ENCODE measurements around the gene CLMP.
A peak's percentile ranks its signal among the peaks of the same experiment; 100 is the strongest.

Gene CLMP

GRCh38 chr11:123055191-123055901, 139.7 kb downstream of the CLMP start:
- no peak for DNase-seq (ENCODE audit: low read depth)

DNA sequence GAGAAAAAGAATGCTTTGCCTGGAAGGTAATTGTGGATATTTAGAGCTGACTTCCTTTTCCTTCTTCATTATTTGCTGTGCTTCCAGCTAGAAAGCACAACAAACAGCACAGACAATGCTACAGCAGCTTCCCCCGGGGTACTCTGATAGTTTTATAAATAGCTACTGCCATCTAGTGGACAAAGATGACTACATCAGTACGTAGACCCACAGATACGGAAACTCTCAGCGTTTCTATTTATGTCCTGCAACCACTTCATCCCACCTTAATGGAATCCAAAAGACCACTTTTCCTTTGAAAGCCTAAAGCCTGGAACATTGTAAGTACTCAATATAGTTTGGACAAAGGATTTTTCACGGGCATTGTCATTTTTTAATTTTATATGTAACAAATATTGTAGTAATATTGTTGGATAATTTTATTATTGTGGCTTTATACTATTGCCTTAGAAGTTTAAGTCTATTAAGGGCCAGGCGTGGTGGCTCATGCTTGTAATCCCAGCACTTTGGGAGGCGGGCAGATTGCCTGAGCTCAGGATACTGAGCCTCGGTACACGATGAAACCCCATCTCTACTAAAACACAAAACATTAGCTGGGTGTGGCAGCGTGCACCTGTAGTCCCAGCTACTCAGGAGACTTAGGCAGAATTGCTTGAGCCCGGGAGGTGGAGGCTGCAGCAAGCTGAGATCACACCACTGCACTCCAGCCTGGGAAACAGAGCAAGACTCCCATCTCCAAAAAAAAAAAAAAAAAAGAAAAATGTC, 140.6 kb downstream of the CLMP start:
- peak; percentile 45 for DNase-seq (ENCODE audit: low read depth)

DNA sequence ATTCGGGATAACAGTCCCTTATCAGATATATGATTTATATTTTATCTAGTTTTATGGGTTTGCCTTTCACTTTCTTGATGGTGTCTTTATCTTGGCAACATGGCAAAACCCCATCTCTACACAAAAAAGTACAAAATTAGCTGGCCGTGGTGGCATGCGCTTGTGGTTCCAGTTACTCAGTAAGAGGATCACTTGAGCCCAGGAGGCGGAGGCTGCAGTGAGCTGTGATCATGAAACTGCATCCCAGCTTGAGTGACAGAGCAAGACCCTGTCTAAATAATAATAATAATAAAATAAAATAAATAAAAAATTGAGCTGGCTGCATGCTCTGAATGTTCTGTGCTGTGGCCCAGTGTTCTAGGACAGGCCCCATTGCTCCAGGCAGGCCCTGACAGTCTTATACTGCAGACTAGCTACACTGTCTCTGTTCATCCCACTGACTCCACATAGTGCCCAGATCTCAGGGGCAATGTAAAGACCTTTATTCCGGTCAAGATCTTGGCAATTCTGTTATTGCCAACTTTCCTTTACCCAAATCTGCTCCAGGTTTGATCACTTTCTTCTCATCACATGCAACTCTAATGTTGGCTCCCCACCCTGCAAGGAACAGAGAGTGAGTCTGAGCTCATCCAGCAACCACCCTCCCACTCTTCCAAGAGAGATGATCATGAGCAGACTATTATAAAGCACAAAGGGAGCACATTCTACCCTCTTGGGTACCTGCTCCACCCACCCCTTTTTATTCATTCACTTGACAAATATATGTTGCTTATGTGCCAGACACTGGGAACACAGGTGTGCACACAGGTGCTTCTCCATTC, 141.9 kb downstream of the CLMP start:
- DNase-seq (ENCODE audit: low read depth) = no peak

DNA sequence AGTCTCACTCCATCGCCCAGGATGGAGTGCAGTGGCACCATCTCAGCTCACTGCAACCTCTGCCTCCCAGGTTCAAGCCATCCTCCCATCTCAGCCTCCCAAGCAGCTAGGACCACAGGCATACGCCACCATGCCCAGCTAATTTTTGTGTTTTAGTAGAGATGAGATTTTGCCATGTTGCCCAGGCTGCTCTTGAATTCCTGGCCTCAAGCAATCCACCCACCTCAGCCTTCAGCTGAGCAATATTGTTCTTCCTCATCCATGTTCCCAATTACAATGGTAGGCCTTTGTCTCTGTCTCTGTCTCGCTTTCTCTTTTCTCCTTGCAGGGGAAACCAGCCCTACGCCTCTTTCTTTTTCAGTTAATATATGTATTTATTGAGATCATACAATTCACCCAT, 143.4 kb downstream of the CLMP start:
- DNase-seq (ENCODE audit: low read depth) = no peak

GRCh38 chr11:123051146-123051545, 143.9 kb downstream of the CLMP start:
- DNase-seq (ENCODE audit: low read depth) = no peak

DNA sequence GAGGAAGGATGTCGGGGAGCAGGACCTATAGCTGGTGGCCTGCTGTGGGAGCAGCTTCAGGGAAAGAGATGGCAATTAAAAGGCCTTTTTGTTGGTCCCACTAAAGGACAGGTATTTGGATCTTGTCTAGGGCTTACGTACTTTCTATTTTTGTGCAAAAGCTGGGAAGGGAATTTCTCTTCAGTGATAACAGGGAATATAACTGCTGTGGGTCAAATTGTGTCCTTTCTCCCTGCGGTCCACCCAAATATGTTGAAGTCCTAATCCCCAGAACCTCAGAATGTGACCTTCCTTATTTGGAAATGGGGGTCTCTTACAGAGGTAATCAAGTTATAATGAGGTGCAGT, 147.1 kb downstream of the CLMP start:
- no peak for DNase-seq (ENCODE audit: low read depth)

DNA sequence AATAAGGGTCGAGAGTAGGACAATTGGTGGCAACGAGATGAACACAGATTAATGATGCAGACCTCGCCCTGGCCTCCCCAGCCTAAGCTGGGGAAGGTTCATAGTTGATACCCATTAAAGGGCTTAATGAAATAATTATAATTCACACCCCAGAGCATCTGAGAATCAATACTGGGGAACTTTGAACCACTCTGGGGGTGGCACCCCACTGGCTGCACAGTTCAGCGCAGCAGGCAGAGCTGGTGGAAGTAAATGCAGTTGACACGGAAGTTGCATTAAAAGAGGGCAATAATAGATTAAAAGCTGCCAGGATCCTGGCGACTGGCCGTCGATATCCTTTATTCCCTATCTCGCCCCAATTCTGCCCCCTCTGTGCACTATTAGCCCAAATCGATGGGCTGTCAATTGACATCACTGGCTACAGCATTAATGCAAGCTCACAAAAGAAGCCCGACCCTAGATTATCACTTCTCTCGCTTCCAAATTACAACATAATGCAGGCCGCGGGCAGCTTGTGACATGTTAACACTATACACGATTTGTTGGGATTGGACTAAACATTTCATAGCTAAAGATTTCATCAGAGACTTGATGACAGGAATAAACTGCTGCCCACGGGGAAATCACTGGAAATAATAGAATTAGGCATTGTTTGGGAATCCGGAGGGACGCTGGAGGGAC, 147.6 kb downstream of the CLMP start:
- no peak for DNase-seq (ENCODE audit: low read depth)

DNA sequence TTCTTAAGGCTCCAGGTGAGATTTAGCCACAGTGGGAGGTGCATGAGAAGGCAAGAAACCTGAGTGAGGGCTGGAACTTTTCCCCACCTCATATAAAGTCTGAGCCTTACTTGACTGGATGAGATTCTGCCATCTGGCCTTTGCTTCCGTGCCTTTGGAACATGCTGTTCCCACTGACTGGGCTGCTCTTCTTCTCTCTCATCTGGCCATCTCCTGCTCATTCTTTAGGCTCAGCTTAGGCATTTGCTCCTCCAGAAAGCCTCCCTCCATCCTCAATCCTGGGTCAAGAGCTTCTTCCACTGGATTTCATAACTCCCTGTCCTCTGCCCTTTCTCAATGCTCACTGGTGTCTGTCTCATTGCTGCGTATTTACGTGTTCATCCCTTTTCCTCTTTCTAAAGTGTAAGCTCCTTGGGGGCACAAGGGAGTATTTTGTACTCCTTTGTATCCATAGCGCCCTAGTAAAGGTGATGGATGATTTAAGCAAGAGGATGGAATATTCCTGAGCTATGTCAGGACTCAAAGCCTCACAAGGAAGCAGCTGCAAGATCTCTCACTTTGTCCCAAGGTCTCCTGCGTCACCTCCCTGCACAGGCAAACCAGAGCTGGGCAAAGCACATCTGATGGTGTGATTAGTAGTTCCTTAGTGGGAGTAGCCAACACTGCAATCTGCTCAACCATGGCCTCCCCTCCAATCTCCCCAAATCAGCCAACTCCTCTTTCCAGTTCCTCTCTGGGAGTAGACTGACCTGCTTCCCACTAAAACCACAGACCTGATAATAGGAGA, 148.4 kb downstream of the CLMP start:
- DNase-seq (ENCODE audit: low read depth) = no peak

GRCh38 chr11:123045101-123045500, 149.9 kb downstream of the CLMP start:
- no peak for DNase-seq (ENCODE audit: low read depth)

DNA sequence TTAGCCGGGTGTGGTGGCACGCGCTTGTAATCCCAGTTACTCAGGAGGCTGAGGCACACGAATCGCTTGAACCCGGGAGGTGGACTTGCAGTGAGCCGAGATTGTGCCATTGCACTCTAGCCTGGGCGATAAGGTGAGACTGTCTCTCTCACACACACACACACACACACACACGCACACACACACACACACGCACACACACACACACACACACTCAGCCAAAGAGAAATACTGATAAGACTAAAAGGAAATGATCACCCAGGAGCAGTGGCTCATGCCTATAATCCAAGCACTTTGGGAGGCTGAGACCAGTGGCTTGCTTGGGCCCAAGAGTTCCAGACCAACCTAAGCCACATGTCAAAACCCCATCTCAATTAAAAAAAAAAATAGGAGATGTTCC, 153.9 kb downstream of the CLMP start:
- no peak for DNase-seq (ENCODE audit: low read depth)

- no peak for DNase-seq (ENCODE audit: low read depth)
Measured at GRCh38 chr11:123040111-123040432, 155.0 kb downstream of the CLMP start.

DNA sequence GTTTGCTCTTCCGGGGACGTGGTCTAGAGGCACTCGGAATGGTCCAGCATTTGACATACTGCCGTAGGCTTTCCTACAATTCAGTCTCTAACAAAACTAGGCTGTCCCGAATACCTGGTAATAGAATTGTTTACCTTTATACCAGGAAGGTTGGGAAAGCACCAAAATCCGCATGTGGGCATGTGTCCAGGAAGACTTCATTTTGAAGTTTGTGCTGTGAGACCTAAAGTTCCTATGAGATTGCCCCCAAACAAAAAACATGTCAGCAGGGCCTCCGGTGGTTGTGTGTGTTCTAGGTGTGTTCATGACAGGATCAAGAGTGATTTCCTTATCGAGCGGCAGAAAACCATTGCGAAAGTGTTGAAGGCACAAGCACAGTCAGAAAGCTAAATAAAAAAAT, 159.2 kb downstream of the CLMP start:
- DNase-seq (ENCODE audit: low read depth) = no peak

DNA sequence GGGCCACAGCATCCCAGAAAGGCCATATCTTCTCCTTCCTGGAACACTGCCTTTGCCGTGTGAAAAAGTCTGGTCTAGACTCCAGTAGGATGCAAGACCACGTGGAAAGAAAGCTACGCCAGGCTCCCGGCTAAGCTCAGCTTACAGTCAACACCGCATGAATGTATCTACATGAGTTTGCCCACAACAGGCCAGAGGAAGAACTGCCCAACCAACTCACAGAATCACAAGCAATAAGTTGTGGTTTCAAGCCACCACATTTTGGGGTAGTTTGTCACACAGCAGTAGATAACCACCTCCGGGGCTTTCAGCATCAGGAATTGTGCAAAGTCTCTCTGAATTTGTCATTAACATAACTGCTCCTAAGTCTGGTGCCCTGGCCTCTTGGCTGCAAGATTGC, 160.5 kb downstream of the CLMP start:
- DNase-seq (ENCODE audit: low read depth) = no peak

GRCh38 chr11:123033895-123034294, 161.2 kb downstream of the CLMP start:
- no peak for DNase-seq (ENCODE audit: low read depth)

GRCh38 chr11:123030517-123030916, 164.5 kb downstream of the CLMP start:
- no peak for DNase-seq (ENCODE audit: low read depth)

GRCh38 chr11:123020968-123021367, 174.1 kb downstream of the CLMP start:
- peak; percentile 27 for DNase-seq (ENCODE audit: low read depth)

Data from stromal cell of bone marrow (primary cell).